HG03108 (cell line): ENCODE results near the gene PTPRM.

Experiments used
- ATAC-seq: cut with Tn5 transposase; IDR thresholded peaks from one replicate; pipeline ENCODE4 v1.9.1; 2021; ENCODE audit warnings: moderate library complexity; ENCODE audit not compliant: unreplicated experiment

Gene PTPRM

DNA sequence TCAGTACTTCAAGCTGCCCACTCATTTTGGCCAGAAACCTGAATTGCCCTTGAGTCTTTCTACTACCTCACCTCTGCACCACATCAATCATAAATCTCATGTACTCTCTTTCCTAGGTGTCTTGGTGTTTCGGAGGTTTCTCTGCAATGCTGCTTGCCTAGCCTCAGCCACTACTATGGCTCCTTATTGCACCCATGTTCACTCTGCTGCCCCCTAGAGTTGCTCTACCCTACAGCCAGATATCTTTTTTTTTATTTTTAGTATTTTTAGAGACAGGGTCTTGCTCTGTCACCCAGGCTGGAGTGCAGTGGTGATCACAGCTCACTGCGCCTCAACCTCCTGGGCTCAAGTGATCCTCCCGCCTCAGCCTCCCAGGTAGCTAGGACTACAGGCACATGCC lies 413.0 kb downstream of the PTPRM start:
- ATAC-seq = no peak

DNA sequence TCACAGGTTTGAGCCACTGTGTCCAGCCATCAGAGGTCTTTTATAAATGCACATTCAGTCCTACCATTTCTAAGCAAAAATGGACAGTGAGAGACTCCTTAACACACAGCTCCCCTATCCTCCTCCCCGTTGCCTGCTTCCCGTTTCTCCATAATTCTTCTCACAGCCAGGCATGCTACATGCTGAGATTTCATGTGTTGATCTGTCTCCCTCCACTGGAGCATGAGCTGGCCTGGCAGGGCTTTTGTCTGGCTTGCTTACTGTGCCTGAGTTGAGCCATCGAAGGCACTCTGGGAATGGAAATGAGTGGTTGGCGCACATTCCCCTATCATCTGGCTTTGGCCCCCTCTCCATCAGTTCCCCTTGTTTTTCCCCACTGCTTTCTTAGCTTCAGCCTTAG lies 413.5 kb downstream of the PTPRM start:
- no peak for ATAC-seq

DNA sequence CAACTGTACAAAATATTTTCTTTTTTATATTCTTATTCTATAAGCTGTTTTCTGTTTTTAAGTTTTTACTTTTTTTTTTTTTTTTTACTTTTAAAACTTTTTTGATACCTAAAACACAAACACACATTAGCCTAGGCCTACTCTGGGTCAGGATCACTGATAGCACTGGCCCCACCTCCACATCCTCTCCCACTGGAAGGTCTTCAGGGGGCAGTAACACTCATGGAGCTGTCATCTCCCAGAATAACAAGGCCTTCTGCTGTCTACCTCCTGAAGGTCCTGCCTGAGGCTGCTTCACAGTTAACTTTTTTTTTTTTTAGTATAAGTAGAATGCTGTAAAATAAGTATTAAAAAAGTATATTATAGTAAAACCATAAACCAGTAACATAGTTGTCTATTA lies 415.1 kb downstream of the PTPRM start:
- no peak for ATAC-seq

DNA sequence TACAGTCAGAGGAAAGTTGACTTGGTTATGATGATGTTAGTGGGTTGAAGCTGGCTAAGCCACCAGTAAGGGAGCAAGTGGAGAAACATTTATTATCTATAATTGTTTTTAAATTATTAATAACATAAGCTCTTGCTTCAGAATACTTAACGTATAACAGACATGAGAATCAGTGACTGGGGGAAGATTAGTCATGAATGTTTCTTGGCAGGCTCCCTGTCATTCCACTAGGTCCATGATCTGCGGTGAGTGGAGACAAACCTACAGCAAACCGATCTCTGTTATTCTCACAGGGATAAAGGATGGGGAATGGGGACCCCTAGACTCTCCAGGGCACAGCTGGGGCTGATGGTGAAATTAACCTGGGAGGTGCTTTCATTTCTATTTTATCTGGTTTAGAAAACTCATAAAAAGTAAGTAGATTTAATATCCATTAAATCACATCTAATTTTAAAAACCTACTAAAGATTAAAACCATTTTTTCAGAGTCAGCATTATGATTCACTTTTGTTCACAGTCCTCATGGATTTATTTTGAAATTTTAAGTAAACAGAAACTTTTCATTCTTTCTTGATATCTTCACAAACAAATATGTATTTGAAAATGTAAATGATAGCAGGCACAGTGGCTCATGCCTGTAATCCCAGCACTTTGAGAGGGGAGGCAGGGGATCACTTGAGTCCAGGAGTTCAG lies 420.3 kb downstream of the PTPRM start:
- ATAC-seq = no peak

DNA sequence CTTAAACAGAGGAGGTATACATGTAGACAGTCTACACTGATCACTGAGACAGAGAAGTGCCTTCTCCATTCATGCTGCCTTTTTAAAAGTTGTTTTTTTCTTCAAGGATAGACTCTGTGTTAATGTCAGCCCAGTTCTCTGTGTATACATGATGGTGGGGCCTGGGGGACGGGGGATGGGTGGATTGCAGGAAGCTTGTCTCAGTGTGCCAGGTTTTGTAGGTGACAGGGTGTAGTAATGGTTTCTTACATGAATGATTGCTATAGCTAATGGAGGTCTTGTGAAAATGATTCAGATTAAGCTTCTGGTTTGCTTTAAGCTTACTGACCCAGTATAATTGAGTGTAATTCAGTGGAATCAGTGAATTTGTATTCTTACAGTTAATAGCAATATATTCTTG lies 423.6 kb downstream of the PTPRM start:
- no peak for ATAC-seq

DNA sequence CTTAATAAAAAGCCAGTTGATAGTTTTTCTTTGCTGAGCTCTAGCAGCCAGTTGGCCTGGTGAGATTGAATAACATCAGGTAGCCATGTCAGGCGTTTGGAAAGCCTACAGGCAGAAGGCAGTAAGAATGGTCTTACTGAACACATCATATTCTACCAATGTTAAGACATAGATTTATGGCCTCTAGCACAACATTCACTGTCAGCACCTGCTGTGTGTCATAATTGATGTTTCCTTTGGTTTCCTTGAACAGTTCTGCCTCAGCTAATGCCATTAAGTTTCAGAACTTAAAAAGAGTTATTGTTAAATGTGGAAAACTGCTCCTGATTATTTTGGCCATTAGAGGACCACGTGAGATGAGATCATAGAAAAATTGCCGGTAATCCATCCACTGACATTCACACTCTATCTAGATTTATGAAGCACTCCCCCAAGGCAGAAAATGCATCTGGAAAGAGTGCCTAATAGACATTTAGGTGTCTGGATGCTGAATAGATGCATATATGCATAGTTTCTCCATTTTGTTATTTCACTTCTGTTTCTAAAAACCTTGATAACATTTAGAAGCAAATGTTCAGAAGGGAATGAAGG lies 434.7 kb downstream of the PTPRM start:
- ATAC-seq = no peak

DNA sequence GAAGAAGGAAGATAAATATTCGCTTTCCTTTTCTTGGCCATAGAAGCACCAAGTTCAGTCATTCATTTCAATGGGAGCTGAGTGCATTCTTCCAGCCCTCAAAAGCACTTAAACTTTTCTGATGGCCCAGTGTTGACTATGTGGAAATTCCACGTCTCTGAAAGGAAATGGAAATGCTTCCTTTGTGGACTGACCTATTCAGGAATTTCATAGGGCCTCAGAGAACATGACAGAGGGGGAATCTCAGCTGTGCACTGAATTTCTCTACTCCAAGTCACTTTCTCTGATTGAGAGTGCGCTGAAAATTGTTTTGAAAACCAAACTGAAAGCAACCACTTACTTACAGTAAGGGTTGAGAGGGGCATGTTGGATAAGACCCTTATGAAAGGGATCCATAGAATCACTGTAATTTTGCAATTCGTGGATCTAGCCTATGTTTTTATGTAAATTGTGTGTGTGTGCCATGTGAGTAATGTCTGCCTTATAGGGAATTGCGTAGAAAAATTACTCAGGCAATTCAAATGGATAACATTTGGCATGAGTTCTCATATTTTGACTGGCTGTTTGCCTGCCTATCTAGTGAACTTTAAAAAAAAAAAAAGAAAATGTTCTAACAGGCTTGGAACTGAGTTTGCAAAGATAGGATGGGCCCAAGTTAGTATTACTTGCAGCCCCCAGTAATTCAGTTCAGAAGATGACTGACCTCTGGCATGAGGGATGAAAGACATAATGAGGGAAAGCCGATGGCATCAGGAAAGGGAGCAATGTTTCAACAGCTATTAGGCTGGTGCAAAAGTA lies 437.0 kb downstream of the PTPRM start:
- ATAC-seq = no peak

DNA sequence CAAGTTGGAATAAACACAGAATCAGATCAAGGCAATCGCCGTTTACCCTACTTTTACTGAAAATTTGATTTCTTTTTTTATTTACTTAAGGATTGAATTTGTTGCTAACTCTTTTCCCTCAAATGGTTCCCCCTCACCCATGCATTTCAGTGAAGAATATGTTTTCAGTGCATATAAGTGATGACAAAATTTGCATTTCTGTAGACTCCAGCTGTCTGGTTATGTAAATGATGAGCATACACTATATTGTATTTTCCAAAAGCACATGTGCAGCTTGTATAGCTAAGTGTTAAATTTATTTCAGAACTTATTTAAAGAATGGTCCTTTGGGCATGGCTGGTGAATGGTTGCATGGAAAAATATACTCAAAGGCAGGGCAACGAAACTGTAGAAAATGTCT lies 437.7 kb downstream of the PTPRM start:
- no peak for ATAC-seq

DNA sequence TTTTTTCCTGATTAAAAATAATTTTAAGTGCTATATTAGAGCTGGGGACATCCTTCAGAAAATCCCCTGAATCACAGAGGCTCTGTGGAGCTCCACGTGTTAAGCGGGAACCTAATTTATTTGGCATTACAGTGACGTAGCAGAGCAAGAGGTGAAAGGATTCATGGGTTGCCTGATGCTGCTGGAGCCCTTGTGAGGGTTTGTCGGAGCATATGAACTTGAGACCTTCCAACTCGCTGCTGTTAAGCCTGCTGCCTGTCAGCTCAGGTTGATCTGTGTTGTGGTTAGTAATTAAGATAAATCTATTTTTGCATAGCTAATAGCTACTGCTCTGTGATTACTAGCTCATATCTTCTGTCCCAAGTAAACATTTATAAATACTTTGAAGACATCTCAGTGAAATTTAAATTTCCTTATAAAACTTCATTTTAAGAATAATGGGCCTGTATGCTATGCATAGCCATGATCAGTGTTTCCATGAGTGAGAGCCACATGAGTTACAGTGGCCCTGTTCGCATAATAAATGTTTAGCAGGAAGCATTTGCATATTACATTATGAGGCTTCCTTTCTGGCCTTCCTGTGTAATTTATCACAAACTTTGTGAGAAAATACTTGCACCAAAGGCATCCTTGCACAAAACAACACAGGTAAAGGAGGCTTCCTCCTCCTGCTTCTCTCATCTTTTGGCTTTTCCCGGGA lies 438.9 kb downstream of the PTPRM start:
- no peak for ATAC-seq

DNA sequence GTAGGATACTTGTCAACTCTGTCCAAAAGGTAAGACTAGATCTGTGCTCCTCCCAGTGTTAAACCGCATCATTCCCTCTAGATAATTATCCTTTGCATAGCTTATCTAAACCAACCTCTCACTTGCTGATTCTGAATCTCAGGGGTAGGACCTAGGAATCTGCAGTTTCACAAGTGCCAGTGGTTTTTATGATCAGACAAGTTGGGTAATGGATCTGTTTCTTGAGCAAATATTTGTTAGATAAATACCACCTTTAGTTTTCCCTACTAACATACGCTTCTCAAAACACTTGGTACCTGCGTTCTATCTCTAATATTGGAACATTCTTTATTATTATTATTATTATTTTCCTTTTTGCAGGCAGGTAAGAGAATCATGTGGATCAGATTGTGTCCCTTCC lies 439.9 kb downstream of the PTPRM start:
- no peak for ATAC-seq

DNA sequence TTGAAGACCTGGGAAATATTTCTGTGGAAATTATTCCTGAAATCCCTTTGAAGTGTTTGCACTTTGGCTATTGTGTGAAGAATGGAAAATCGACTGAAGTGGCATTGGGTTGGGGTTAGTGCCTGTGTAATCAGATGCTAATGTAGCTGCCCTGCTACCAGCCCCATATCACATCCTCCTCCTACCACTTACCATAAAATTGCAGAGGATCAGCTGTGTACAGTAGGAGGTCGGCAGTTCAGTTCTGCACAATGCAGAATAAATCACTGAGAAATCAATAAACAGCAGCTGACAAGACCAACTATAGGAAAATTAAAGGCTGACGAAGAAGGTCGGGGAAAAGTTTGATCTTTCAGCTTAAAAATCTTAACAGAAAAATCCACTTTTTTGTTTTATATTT lies 440.9 kb downstream of the PTPRM start:
- no peak for ATAC-seq

DNA sequence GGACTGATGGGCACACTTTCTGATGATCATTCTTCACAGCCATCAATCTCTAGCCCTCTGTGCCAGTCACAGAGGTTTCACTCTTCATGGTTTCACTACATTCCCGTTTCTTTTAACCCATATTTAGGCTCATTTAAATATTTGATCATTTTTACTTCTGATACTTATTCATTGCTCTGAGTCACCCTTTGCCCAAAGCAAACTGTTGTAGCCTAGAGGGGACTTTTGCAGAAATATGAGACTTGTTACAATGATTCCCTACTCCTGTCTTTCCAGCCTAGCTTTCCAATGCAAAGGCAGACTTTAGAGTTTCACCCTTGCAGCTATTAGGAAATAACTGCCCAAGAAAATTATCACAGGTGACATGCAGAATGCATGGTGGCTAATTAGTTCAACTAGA lies 444.2 kb downstream of the PTPRM start:
- no peak for ATAC-seq

DNA sequence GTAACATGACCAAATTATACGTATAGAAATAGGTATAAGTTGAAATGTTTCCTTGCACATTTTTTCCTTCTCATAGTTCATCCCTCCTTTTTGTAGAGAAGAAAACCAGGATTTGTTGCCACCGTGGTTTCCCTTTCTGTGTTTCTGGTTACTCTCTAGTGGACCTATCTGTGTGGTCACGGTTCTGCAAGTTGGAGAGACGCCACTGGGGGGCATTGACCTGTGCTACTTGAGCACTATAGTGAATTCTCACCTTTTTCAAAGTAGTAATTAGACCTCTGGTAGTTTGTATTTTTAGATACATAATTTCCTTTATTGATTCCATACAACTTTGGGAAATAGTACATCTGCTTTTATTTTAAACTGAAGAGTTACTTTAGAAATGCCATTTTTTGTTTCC lies 444.8 kb downstream of the PTPRM start:
- no peak for ATAC-seq

DNA sequence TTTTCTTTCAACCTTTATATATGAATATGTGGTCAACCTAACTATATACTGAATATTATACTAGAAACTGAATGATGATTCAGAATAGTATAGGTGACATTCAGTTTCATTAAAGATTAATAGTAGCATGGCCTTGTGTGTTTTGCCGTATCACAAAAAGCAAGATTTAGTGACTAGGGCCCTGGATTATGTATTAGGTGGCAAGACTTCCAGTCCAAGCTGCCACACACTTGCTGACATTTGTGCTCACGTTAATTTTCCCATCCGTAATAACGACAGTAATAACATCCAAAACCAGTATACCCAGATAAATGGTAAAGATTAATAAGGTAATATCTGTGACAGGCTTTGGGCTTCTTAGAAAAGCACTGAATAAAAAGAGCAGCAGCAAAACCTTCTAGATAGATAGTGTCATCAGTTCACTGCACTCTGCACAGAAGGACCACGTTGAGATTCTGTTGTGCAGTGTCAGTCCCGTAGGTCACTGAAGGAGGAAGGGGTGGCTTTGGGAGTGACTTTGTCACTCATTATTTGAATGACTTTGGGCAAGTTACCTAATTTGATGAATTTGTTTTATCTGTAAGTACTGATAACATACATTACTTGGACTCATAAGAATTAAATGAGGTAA lies 451.7 kb downstream of the PTPRM start:
- ATAC-seq = no peak

DNA sequence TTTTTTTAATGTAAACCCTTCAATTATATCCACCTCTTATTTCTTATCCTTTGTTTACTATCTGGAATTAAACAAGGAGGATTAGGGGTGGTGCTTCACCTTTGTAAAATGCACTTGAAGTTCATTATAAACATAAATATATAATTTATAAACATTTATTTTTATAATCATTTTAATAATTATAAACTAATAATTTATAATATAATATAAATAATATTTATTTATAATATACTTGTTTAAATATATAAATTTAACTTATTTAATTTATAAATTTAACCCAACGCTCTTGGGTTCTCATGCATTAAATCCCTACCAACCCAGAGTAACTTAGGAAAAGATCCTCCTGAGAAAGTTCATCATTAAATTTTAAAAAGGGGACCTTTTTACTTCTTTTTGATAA lies 452.5 kb downstream of the PTPRM start:
- ATAC-seq = no peak

DNA sequence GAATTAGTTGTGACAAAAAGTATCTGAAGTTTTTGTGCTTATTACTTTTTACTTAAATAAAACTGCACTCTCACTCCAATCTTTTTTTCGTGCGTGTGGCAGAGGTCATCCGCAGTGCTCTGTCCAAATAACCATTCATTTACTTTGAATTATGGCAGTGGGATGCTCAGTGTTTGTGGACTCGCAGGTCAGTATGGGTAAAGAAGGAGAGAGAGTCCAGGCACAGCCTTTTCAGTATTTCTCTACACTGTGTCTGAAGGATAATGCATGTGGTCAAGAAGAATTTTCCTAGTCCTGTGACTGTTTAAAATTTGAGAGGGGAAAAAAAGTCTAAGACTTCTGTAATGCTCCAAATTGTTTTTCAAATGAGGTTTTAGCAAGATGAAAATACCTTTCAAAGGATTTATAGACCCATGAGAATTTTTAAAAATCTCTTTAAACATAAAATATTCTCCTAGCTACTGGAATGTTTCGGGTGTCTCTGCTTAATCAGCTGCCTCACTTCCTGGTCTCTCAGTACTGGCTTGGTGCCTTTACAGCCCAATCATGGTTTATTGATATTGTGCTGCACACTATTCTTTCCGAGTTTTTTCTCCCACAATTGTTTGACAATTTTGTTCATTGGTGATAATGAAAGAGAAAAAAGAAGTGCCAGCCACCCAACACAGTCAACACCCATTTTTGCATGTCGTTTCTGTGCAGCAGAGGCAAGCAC lies 453.2 kb downstream of the PTPRM start:
- ATAC-seq = no peak

DNA sequence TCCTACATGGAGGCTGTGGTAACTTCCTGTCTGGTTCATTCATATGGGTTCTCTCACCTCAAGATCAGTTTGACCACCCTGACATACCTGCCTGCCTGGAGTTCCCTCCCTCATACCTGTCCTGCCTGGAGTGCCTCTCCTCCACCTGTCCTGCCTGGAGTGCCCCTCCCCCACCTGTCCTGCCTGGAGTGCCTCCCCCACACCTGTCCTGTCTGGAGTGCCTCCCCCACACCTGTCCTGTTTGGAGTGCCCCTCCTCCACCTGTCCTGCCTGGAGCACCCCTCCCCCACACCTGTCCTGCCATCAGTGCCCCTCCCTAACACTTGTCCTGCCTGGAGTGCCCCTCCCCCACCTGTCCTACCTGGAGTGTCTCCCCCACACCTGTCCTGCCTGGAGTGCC lies 461.9 kb downstream of the PTPRM start:
- no peak for ATAC-seq

DNA sequence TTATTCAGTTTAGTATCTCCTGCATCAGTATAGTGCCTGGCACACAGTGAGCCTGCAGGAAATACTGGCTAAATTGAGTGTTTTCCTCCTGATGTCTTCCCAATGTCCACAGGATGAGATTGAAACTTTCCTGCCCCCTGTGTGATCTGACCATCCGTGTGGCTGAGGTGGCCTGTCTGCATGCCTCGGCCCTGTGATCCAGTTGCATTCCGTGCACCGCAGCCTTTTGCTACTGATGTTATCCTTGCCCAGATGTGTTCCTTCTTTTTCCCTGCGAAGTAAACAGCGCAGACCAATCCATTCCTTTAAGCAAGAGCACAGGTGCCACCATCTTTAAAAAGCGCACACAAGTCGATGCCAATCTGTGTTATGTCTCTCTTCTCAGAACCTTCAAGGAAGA lies 462.6 kb downstream of the PTPRM start:
- ATAC-seq = no peak

DNA sequence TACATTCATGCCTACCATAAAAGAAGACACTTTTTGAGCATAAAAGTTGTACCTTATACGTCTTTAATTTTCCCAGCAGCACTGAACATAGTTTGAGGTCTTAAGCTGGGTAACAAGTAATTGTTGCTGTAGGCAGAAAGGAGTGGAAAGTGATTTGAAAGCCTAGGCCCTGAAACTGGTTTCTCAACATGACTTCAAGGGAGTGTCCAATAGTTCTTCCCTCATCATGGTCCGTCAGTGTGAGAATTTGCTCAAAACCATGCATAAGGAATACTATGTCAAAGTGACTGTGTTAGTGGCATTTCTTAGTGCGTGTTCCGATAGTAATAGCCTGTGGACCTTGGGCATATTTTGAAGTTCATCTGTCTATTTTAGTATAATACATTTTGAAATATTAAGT lies 463.1 kb downstream of the PTPRM start:
- no peak for ATAC-seq

DNA sequence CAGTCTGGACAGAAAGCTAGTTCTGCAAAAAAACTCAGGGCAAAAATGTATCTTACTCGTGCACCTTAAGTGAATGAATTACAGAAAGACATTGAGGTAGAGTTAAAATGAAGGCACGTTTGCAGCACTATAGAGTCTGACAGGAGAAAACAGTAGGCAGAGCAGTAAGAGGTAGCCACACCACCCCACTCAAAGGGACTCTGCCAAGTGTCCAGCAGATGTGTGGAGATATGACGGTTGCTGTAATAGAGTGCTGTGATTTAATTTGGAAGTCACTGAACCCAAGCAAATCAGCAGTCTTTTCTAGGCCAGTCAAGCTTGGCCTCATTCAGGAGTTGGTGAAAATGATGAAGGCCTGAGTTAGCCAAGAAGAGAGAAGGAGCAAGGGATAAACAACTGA lies 464.4 kb downstream of the PTPRM start:
- no peak for ATAC-seq

DNA sequence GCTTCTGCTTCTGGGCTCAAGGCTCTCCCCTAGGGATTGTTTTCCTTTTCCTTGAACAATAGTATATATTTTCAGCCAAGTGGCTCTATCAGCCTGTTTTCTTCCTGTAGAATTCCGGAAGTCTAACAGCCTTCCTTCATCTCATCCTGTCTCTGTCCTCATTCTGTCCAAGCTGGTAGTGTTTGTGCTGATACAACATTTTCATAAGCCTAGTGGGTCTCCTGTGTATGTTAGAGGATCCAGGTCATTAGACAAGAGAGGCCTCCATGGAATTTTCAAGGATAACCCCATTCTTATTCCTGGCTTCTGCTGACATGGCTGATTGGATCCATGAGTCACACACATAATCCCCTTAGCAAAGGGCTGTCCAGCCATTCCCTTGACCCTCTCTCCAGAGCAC lies 467.6 kb downstream of the PTPRM start:
- no peak for ATAC-seq
